HUES6 (cell line): ENCODE data around the gene RNU1-4.
"Not testable (repeated sequence)": the region's sequence is repeated elsewhere in the genome, so short reads cannot be mapped to it uniquely, and the experiment has no call there.

ENCODE experiments used
- H3K27ac ChIP-seq: 2 replicates; pipeline ENCODE4 v1.7.0; 2013; ENCODE audit warnings: low read depth, mild to moderate bottlenecking, low read length, inconsistent platforms
- H3K27me3 ChIP-seq: 2 replicates; pipeline ENCODE4 v1.6.1; 2013; ENCODE audit warnings: low read length; ENCODE audit not compliant: control insufficient read depth, insufficient read depth
- H3K36me3 ChIP-seq: 2 replicates; pipeline ENCODE4 v1.6.1; 2013; ENCODE audit warnings: low read length; ENCODE audit not compliant: control insufficient read depth, insufficient read depth
- H3K4me1 ChIP-seq: 2 replicates; pipeline ENCODE4 v1.6.1; 2013; ENCODE audit warnings: low read length; ENCODE audit not compliant: control insufficient read depth, insufficient read depth
- H3K4me3 ChIP-seq: 2 replicates; pipeline ENCODE4 v1.5.1; 2013; ENCODE audit warnings: low read depth, low read length
- H3K9ac ChIP-seq: one replicate; pipeline ENCODE4 v1.6.1; 2013; ENCODE audit warnings: mild to moderate bottlenecking, low read length
- H3K9me3 ChIP-seq: 2 replicates; pipeline ENCODE4 v1.6.1; 2013; ENCODE audit warnings: low read depth, low read length; ENCODE audit not compliant: control insufficient read depth, insufficient read depth

RNU1-4 gene

DNA sequence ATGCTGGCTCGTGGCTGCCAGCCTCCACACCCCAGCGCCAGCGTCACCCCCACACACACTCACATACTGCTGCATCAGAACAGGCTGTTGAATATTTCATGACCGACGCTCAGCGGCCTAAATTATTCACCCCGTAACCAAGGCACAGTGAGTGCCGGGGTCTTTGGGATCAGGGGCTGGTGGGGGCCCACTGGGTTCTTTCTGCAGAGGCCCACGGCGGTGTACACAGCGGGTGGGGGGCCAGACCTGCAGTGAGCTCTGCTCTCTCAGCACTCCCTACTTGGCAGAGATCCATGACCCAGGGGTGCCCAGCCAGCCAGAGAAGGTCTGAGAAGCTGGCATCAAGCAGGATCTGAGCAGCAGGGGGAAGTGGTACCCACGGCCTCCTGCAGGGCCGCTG, 29.7 kb upstream of the RNU1-4 start:
- not testable (repeated sequence) for H3K9me3 ChIP-seq, H3K4me1 ChIP-seq, H3K36me3 ChIP-seq, H3K27ac ChIP-seq, H3K4me3 ChIP-seq, H3K9ac ChIP-seq, H3K27me3 ChIP-seq

DNA sequence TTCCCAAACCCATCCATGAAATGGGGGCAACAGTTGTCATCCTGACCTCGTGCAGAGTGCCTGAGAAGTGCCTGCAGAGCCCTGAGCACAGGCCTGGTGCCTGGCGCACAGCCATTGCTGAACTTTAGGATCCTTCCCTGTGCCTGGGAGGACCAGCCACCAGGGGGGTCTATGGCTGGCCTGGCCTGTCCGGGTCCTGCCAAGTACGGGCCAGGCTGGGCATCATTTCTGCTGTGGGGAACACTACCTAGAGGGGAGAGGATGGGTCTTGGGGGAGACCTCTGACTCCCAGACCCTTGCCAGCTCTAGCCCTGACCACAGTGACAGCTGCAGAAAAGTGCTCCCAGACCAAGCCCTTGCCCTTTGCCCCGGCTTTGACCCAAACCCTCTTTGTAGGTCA, 28.2 kb upstream of the RNU1-4 start:
- not testable (repeated sequence) for H3K27me3 ChIP-seq, H3K4me1 ChIP-seq, H3K27ac ChIP-seq, H3K9ac ChIP-seq, H3K9me3 ChIP-seq, H3K4me3 ChIP-seq, H3K36me3 ChIP-seq

DNA sequence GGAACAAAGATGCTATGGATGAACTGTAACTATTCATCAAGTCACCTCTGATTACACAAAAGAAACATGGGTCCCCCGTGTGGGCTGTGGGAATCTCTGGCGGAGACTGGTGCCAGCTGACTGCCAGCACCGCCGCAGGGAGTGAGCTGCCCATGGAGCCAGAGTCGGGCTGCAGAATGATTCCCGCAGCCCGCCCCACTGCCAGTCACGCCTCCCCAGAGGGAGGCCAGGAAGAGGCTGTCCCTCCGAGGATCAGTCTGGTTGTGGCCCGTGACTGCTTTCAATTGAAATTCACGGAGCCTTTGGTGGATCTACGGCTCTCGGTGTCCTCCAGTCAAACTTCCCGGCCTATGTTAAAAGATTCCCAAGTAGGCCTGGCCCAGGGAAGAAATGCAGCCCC, 27.7 kb upstream of the RNU1-4 start:
- H3K27ac ChIP-seq, H3K4me1 ChIP-seq, H3K9me3 ChIP-seq, H3K36me3 ChIP-seq, H3K4me3 ChIP-seq, H3K9ac ChIP-seq, H3K27me3 ChIP-seq: not testable (repeated sequence)

DNA sequence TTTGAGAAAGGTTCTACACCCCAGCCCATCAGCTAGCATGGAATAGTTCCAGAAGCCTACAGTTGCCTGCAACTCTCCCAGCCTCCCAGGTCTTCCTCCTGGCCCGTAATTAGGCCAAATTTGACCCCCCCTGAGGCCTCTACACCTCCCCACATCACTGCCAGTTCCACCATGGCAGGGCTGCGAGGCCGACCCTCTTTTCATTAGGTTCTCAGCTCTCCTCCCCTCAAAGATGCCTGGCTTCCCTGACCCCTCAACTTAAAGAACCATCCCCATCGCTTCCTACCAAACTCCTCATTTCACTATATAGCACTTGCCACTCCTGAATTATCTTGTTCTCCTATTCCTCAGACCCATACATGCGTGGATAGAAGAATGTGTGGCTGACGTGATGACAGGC, 27.3 kb upstream of the RNU1-4 start:
- not testable (repeated sequence) for H3K9me3 ChIP-seq, H3K27me3 ChIP-seq, H3K9ac ChIP-seq, H3K27ac ChIP-seq, H3K36me3 ChIP-seq, H3K4me1 ChIP-seq, H3K4me3 ChIP-seq

DNA sequence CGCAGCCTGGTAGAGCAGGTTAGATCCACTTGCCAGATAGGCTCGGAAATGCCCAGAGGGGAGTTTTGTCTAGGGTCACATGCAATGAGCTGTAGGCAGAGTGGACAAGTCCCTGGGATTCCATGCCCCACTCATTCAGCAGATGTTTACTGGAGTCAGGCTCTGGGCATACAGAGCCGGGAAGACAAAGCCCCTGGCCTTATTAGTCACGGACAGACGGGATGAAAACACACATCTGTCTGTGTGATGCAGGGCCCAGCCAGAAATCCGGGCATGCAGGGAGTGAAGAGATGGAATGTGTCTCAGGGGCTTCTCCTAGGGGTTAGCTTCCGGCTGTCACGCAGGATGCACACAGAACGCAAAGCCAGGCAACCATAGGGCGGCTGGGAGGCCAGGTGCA, 26.8 kb upstream of the RNU1-4 start:
- H3K4me1 ChIP-seq, H3K27me3 ChIP-seq, H3K9ac ChIP-seq: not testable (repeated sequence)

DNA sequence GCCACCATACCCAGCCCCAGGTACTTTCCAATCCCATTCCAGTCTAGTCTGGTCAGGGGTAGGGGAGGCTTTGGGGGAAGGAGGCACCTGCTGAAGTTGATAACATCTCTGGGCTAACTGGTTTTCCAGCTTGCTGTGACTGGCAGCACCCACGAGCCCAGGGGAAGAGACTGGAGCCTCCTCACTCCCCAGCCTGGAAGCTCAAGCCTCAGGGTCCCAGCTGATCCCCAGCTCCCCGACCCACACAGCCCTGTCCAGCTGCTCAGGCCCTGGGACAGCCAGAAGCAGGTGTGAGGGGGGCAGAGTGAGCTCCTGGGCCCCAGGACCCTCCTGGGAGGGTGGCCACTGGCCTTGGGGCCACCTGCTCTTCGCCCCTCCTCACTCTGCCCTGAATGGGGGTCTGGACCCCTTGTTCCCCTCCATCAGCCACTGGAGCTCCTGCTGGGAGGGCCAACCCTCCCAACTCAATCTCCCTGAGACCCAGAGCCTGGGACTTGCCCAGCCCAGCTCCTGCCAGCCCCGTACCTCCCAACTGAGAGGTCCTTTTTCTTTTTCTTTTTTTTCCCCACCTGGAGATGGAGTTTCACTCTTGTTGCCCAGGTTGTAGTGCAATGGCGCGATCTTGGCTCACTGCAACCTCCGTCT, 23.5 kb upstream of the RNU1-4 start:
- Histone ChIP-seq H3K27me3 (no peaks in the 10 kb centered on the region), H3K27ac (no peak overlapping the region), H3K9me3 (no peaks in the 10 kb centered on the region), H3K9ac (no peak overlapping the region), H3K36me3 (no peaks in the 10 kb centered on the region), H3K4me3 (no peak overlapping the region), H3K4me1 (peaks cover 9% of the 10 kb centered on the region; the same call in 1 of the 2 replicates)

More for the DNA sequence above, 26.8 kb upstream of the RNU1-4 start:
- not testable (repeated sequence) for H3K9me3 ChIP-seq, H3K4me3 ChIP-seq, H3K36me3 ChIP-seq, H3K27ac ChIP-seq

DNA sequence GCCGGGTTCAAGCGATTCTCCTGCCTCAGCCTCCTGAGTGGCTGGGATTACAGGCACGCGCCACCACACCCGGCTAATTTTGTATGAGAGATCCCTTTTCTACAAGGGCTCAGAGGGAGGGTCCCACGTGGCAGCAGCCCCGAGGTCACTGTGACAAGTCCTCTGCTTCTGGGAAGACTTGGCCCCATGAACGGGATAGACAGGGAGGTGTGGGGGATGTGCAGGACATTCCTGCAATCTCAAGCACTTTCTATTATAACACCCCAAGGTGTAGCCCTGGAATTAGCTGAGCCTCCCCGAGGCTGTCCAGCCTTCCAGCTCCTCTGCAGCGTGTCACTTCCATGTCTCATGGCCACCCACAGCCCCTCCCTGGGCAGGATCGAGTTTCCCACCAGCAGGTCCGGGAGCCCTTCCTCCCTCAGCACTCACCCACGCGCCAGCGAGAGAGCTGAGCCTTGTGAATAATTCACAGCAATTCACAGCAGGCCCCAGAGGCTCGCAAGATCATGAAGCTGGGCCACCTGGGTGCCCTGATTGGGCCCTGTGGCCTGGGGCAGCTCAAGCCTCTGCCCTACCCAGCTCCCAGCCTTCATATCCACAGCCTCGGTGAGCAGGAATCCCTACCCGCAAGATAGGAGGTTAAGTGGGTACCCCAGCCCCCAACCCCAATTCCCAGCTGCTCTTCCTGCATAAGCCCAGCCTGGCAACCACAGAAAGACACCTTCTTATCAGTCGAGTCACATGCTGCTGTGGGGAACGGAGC, 22.8 kb upstream of the RNU1-4 start:
- H3K9ac ChIP-seq: no peak overlapping the region
- H3K4me1 ChIP-seq: peaks cover 9% of the 10 kb centered on the region; the same call in 1 of the 2 replicates
- no peaks in the 10 kb centered on the region for H3K27me3 ChIP-seq
- no peak overlapping the region for H3K27ac ChIP-seq
- no peaks in the 10 kb centered on the region for H3K36me3 ChIP-seq
- H3K4me3 ChIP-seq: no peak overlapping the region
- no peaks in the 10 kb centered on the region for H3K9me3 ChIP-seq

DNA sequence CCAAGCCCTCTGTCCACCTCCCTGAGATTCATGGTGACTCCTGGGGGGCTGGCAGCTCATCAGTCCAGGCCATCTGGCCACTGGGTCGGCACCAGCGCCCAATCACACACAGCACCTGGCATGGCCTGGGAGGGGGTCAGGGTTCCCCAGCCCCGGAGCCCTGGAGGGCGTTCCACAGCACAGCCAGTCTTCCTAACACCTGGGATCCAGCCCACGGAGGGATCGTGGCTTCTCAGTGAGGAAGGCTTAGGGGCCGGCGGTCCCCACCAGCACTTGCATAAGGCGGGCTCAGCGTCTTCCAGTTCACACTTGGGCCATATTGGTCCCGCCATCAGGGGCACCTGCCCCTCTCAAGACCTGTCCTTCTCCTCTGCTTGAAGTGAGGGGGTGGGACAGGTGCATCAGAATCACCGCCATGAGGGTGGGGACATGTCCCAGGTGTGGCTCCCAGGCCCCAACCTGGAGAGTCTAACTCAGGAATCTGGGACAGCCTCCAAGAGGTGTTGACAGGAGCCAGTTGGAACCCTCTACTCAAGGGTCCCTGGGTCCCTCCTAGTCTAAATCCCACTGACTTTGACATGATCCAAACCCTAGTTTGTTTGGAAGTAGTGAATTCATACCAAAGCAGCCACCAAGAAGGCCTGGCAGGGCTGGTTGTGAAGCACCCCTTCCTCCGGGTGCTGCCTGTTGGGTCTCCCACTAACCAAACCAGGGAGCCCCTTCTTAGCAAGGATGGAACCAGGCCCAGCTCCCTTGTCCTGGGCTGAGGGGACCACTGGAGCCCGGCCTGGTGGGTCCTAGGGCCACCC, 22.0 kb upstream of the RNU1-4 start:
- H3K27me3 ChIP-seq, H3K4me3 ChIP-seq: not testable (repeated sequence)

DNA sequence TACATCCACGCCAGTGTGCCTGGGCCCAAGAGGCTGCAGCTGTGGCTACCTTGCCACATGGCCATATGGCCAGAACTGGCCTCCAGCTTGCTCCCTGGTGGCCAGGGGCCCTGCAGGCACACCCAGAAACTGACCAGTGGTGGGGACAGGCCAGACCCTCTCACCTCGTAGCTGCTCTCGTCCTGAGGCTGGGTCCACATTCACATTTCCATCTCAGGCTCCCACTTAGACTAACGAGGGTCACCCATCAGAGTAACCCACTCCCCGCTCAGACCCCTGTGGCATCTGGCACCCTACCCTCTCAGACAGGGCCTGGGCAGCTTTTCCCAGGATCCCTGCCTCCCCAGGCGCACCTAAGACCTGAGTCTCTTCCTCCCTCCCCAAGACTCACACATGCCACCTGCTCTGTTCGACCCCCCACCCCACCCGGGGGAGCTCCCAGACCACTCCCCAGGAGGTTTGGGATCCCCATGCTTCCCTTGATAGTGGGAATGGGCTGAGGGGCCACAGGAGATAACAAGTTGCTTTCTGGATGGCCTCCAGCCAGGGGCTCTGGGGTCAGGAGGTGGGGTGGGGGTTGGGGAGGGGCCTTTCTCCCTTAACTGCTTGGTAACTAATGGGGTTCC, 21.3 kb upstream of the RNU1-4 start:
- H3K4me3 ChIP-seq: no peak overlapping the region
- no peak overlapping the region for H3K9ac ChIP-seq

More for the DNA sequence above, 22.0 kb upstream of the RNU1-4 start:
- H3K9me3 ChIP-seq, H3K36me3 ChIP-seq, H3K27ac ChIP-seq, H3K9ac ChIP-seq, H3K4me1 ChIP-seq: not testable (repeated sequence)

DNA sequence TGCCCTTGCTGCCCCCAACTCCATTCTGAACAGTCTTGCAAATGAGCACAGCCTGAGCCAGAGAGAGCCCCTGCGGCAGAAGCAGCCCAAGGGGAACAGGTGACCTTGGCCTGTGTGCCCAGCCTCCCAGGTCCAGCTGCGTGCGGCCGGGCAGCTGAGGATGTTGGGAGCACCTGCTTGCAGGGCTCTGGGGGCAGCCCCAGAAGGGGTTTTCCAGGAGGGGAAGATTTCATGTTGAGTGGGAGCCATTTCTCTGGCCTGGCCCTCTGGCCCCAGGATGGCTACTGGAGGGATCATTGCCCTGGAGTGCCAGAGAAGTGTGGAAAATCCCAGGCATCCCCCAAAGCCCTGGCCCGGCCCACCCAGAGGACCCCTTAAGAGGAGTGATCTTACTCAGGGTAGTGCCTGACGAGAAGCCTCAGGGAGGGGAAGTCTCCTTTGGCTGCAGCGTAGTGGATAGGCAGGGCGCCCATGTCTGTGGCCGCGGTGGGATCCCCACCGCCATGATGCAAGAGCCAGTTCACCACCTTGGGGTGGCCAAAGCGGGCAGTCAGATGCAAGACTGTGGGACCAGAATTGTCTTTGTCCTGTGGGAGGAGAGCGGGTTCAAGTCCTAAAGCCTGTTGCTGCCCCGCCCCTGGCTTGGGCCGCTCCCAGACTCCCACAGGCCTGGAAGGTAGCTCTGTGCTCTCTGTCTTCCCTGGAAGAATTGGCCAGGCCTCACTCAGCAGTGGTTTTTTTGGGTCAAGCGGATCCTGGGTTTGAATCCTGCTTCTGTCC, 20.6 kb upstream of the RNU1-4 start:
- H3K27me3 ChIP-seq: no peaks in the 10 kb centered on the region
- no peak overlapping the region for H3K4me3 ChIP-seq
- no peak overlapping the region for H3K9ac ChIP-seq
- no peaks in the 10 kb centered on the region for H3K9me3 ChIP-seq
- peaks cover 9% of the 10 kb centered on the region; the same call in 1 of the 2 replicates for H3K4me1 ChIP-seq
- no peak overlapping the region for H3K27ac ChIP-seq
- no peaks in the 10 kb centered on the region for H3K36me3 ChIP-seq

More for the DNA sequence above, 21.3 kb upstream of the RNU1-4 start:
- Histone ChIP-seq H3K36me3 (no peaks in the 10 kb centered on the region), H3K27ac (no peak overlapping the region), H3K4me1 (peaks cover 9% of the 10 kb centered on the region; the same call in 1 of the 2 replicates), H3K9me3 (no peaks in the 10 kb centered on the region), H3K27me3 (no peaks in the 10 kb centered on the region)
